Ovary (tissue), 9 donors: Measurements from ENCODE around the gene PIGS. TPM values are rescaled to one million over a fixed set of nuclear protein-coding genes. Genes with fewer than 3 reads are reported as not detected.

Experiments
- DNase-seq, 5 donors: peaks; one replicate each; pipeline ENCODE4 v3.0.0-alpha.2; 2019 to 2020
- H3K27ac ChIP-seq, 2 donors: fragments of 200-600 bp; one replicate each; pipeline versions ENCODE4 v1.5.1 to v1.8.0; 2019 to 2022
- H3K27me3 ChIP-seq: fragments of 200-600 bp; one replicate; pipeline ENCODE4 v1.8.0; 2022
- H3K36me3 ChIP-seq: fragments of 200-600 bp; sonication (generic); one replicate; pipeline ENCODE4 v1.5.1; 2019
- H3K4me1 ChIP-seq: one replicate; pipeline ENCODE4 v1.8.1; 2013; ENCODE audit warnings: mild to moderate bottlenecking, moderate library complexity; ENCODE audit not compliant: insufficient read depth
- H3K4me3 ChIP-seq: fragments of 200-600 bp; sonication (generic); one replicate; pipeline ENCODE4 v1.5.1; 2017
- H3K9me3 ChIP-seq, 2 donors: fragments of 200-600 bp in 1 of 2; sonication (generic) in 1 of 2; one replicate each; pipeline versions ENCODE4 v1.5.1 to v1.8.1; 2013 to 2019; ENCODE audit warnings: mild to moderate bottlenecking in 1 of 2, moderate library complexity in 1 of 2
- CTCF ChIP-seq, 3 donors: fragments of 450-650 bp in 2 of 3; fragments of 200-600 bp in 1 of 3; IDR thresholded peaks; one replicate each; pipeline versions ENCODE4 v1.5.1 to v1.8.0; 2016 to 2022; ENCODE audit warnings: antibody characterized with exemption in 3 of 3, mild to moderate bottlenecking in 1 of 3
- EP300 ChIP-seq: sonication (generic); formaldehyde crosslinking; IDR thresholded peaks from one replicate; pipeline ENCODE4 v1.6.1; 2017; ENCODE audit warnings: antibody characterized with exemption
- POLR2A ChIP-seq: fragments of 450-650 bp; IDR thresholded peaks from one replicate; pipeline ENCODE4 v1.6.1; 2017; ENCODE audit warnings: antibody characterized with exemption, mild to moderate bottlenecking, moderate library complexity
- WGBS, 3 donors: extraction: QIAGEN DNeasy Blood & Tissue Kit in 1 of 3; methylation state at CpG; one replicate each; pipeline versions ENCODE4 v1.1.5 to v1.1.7; 2013 to 2017; 5-methylcytosine and 5-hydroxymethylcytosine counted together
- intact Hi-C, 4 donors: fragments of 100-400 bp; cut with DNase I; formaldehyde crosslinking; loops; one replicate each; pipeline versions ENCODE4 v1.11.0 to v1.15.1; 2022 to 2023
- polyA plus RNA-seq, 2 donors: library from polyadenylated mRNA; stranded (reverse); fragments of 200-250 nt in 1 of 2; fragments of 350-450 nt in 1 of 2; fragmentation: Illumina TruSeq in 1 of 2; extraction: RNeasy Lipid Tissue Mini Kit (QIAGEN cat#74804) in 1 of 2; gene quantifications; one replicate each; pipeline ENCODE4 v1.2.3, GENCODE V29; 2013 to 2014
- total RNA-seq, 7 donors: library from RNA; depleted of rRNA in 2 of 7; stranded (reverse); fragments of >200 nt in 2 of 7; fragmentation: NEBNext Ultra II Directional in 3 of 7; extraction: Animal tissue kit (Norgen Biotek cat#: 25700) in 3 of 7; gene quantifications; one replicate each; pipeline versions ENCODE4 v1.1.0 to v1.2.4, GENCODE V29; 2016 to 2023
- donor health status: DM: no; HTN: no; CAD: no; lungs with moderate emphysema.
- donor health status: DM: no; HTN: no; CAD: no.
- donor health status: Bipolar disorder and iron deficiency.
- donor health status: DM: yes; HTN: yes; CAD: no.
- donor health status: DM: no; HTN: no; CAD: no.
- donor health status: DM: yes; HTN: yes; CAD: no.

Gene PIGS
- total and polyA plus RNA-seq, 9 donors = 16.1 to 64.8 (median 33.5) TPM

DNA sequence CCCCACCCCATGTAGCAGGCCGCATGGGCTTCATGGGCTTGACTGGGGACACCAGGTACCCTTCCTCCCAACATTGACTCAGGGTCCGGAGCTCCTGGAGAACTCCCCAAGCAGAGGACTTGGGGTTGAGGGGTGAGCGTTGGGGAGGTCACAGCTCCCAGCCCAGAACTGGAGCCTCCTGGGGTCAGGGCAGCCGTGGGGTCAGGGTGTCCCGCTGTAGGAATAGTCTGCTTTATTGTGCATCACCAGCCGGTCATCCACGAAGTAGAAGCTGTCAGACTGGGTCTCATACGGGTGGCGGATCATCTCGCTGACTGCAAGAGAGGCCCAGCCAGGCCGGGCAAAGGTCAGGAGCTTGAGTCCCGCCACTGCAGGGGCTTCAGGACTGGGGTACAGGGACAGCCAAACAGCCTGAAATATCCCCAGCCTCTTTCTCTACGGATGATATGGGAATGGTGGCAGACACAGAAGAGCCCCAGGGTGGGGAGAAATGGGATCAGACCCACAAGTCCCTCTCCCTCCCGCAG, 24.2 kb downstream of the PIGS start:
- WGBS, 3 donors = 85 to 94% (median 89%) methylated on average over 14 of the region's 14 CpGs
- Histone ChIP-seq H3K4me3 (no peak overlapping the region), H3K9me3 (no peaks in the 10 kb centered on the region), H3K27ac (no peak overlapping the region), H3K36me3 (no peaks in the 10 kb centered on the region), H3K27me3 (no peaks in the 10 kb centered on the region), H3K4me1 (peaks cover 6% of the 10 kb centered on the region)
- TF ChIP-seq CTCF (IDR thresholded peaks at IDR 0.05) (no peak), POLR2A (no peak)
- DNase-seq = no peak
- intact Hi-C loops = no loop called here

DNA sequence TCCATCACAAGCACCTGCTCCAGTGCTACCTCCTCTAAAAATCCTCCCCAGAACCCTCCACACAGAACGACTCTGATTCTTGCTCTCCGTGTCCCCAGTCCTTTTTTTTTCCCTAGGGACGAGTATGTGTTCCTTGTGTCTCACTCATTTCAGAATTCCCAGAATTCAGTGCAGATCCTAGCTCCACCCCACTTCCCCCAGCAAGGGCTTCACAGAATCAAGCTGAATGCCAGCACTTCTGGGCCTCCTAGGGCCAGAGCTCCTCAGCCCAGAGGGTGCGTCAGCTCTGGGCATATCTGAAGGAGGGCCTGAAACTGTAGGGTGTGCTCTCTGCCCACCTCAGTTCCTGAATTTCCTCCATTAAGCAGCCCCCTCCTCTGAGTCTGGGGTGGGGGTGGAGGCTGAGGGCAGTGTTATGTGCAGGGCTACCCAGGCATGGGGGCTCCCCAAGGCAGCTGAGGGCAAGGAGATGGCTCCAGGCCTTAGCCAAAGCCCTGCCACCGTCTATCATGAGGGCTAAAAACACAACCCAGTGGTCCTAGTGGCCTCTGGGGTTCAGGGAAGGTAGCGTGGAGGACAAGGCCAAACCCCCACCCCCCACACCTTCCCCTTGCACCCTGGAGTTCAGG, 25.4 kb downstream of the PIGS start:
- Histone ChIP-seq H3K4me3 (no peak overlapping the region), H3K27me3 (no peaks in the 10 kb centered on the region), H3K36me3 (no peaks in the 10 kb centered on the region), H3K9me3 (no peaks in the 10 kb centered on the region), H3K4me1 (no peaks in the 10 kb centered on the region), H3K27ac (no peak overlapping the region)
- TF ChIP-seq EP300 (no peak), CTCF (IDR thresholded peaks at IDR 0.05) (no peak), POLR2A (no peak)
- intact Hi-C loops = no loop called here
- no peak for DNase-seq
- 63 to 67% (median 67%) methylated on average over 6 of the region's 6 CpGs for WGBS, 3 donors

DNA sequence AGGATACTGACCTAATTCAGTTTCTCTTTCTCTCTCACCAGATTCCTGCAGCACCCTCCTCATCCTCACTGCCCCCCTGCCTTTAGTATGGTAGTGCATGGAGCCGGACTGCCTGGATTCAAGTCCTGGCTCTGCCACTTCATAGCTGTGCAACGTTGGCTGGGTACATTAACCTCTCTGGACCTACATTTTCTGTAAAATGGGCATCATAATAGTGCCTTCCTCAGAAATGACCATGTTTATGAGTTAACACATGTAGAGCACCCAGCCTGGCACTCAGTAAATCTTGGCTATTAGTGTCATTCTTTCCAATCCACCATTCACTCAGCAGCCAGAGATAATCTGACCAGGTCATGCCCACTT, 26.2 kb downstream of the PIGS start:
- no peaks in the 10 kb centered on the region for H3K4me1 ChIP-seq
- H3K27ac ChIP-seq = no peak overlapping the region
- no peak for DNase-seq
- no peak overlapping the region for H3K4me3 ChIP-seq
- no peak for TF ChIP-seq POLR2A
- TF ChIP-seq EP300 = no peak
- no peak for TF ChIP-seq CTCF (IDR thresholded peaks at IDR 0.05)
- WGBS, 3 donors = 72 to 87% (median 83%) methylated on average over 2 of the region's 2 CpGs
- no peaks in the 10 kb centered on the region for H3K36me3 ChIP-seq
- no peaks in the 10 kb centered on the region for H3K27me3 ChIP-seq
- no peaks in the 10 kb centered on the region for H3K9me3 ChIP-seq
- intact Hi-C loops = no loop called here

GRCh38 chr17:28544402-28545140, 26.8 kb downstream of the PIGS start:
- 84 to 85% (median 85%) methylated on average over 4 of the region's 4 CpGs for WGBS, 3 donors
- DNase-seq = no peak

More at GRCh38 chr17:28544402-28545140, 26.8 kb downstream of the PIGS start:
- Histone ChIP-seq H3K4me3 (no peak overlapping the region), H3K4me1 (no peaks in the 10 kb centered on the region), H3K27me3 (no peaks in the 10 kb centered on the region), H3K27ac (no peak overlapping the region), H3K9me3 (no peaks in the 10 kb centered on the region), H3K36me3 (no peaks in the 10 kb centered on the region)
- TF ChIP-seq CTCF (IDR thresholded peaks at IDR 0.05) (no peak), POLR2A (no peak), EP300 (no peak)
- intact Hi-C loops = no loop called here
